Effector memory CD8-positive, alpha-beta T cell (primary cell): ENCODE data around the gene GPC3.

ENCODE experiments used
- ATAC-seq: fragments of 150-1000 bp; cut with Tn5 transposase; replicated peaks from 2 replicates; pipeline ENCODE4 v1.10.0; 2021; ENCODE audit warnings: mild to moderate bottlenecking, moderate library complexity
- DNase-seq, 3 experiments: peaks; one replicate each; pipeline ENCODE4 v3.0.0; 2021
- H3K27ac Mint-ChIP-seq, 2 donors: one replicate each; pipeline ENCODE4 v1.8.0; 2022; ENCODE audit warnings: mild to moderate bottlenecking in 2 of 2, mixed read lengths in 2 of 2, moderate library complexity in 2 of 2
- H3K27me3 Mint-ChIP-seq, 2 donors: one replicate each; pipeline ENCODE4 v1.8.0; 2022; ENCODE audit warnings: mixed read lengths in 2 of 2
- H3K36me3 Mint-ChIP-seq: one replicate; pipeline ENCODE4 v1.8.0; 2022; ENCODE audit warnings: mild to moderate bottlenecking, moderate library complexity, mixed read lengths; ENCODE audit not compliant: insufficient read depth
- H3K4me1 Mint-ChIP-seq, 2 donors: one replicate each; pipeline ENCODE4 v1.8.0; 2022; ENCODE audit warnings: low read depth in 2 of 2, mixed read lengths in 2 of 2
- H3K4me3 Mint-ChIP-seq, 2 donors: one replicate each; pipeline ENCODE4 v1.8.0; 2022; ENCODE audit warnings: mild to moderate bottlenecking in 2 of 2, mixed read lengths in 2 of 2, moderate library complexity in 2 of 2
- H3K9me3 Mint-ChIP-seq, 2 donors: one replicate each; pipeline ENCODE4 v1.8.0; 2022; ENCODE audit warnings: mixed read lengths in 2 of 2

Gene GPC3

GRCh38 chrX:133865761-133866471, 119.5 kb downstream of the GPC3 start:
- H3K9me3 Mint-ChIP-seq, result no peaks in the 10 kb centered on the region
- H3K27me3 Mint-ChIP-seq, result peaks cover 0 to 16% of the 10 kb centered on the region in 2 donors
- DNase-seq (no peak), ATAC-seq (no peak)
- H3K4me1 Mint-ChIP-seq, result no peaks in the 10 kb centered on the region
- no peak overlapping the region for H3K4me3 Mint-ChIP-seq
- no peak overlapping the region for H3K27ac Mint-ChIP-seq
- H3K36me3 Mint-ChIP-seq, result no peaks in the 10 kb centered on the region

GRCh38 chrX:133864236-133864635, 121.2 kb downstream of the GPC3 start:
- no peaks in the 10 kb centered on the region for H3K4me1 Mint-ChIP-seq
- DNase-seq, result no peak
- H3K9me3 Mint-ChIP-seq, result no peaks in the 10 kb centered on the region
- no peak overlapping the region for H3K27ac Mint-ChIP-seq
- no peak overlapping the region for H3K4me3 Mint-ChIP-seq
- H3K27me3 Mint-ChIP-seq, result peaks cover 0 to 6% of the 10 kb centered on the region in 2 donors
- no peak for ATAC-seq
- no peaks in the 10 kb centered on the region for H3K36me3 Mint-ChIP-seq

- DNase-seq (no peak), ATAC-seq (no peak)
Observed at GRCh38 chrX:133859860-133860259, 125.5 kb downstream of the GPC3 start.

GRCh38 chrX:133859336-133859735, 126.1 kb downstream of the GPC3 start:
- no peak for ATAC-seq
- Mint-ChIP-seq H3K9me3 (no peaks in the 10 kb centered on the region), H3K4me1 (no peaks in the 10 kb centered on the region), H3K36me3 (no peaks in the 10 kb centered on the region), H3K4me3 (no peak overlapping the region), H3K27ac (no peak overlapping the region), H3K27me3 (peaks cover 0 to 5% of the 10 kb centered on the region in 2 donors)
- DNase-seq, result no peak

More at GRCh38 chrX:133859860-133860259, 125.5 kb downstream of the GPC3 start:
- H3K27me3 Mint-ChIP-seq, result peaks cover 0 to 5% of the 10 kb centered on the region in 2 donors
- no peaks in the 10 kb centered on the region for H3K36me3 Mint-ChIP-seq
- H3K4me1 Mint-ChIP-seq, result no peaks in the 10 kb centered on the region
- no peaks in the 10 kb centered on the region for H3K9me3 Mint-ChIP-seq
- H3K27ac Mint-ChIP-seq, result no peak overlapping the region
- H3K4me3 Mint-ChIP-seq, result no peak overlapping the region

GRCh38 chrX:133857640-133858269, 127.6 kb downstream of the GPC3 start:
- Mint-ChIP-seq H3K27me3 (peaks cover 0 to 12% of the 10 kb centered on the region in 2 donors), H3K9me3 (no peaks in the 10 kb centered on the region), H3K4me1 (no peaks in the 10 kb centered on the region), H3K27ac (no peak overlapping the region), H3K4me3 (no peak overlapping the region), H3K36me3 (no peaks in the 10 kb centered on the region)
- DNase-seq (no peak), ATAC-seq (no peak)

GRCh38 chrX:133856819-133857218, 128.6 kb downstream of the GPC3 start:
- no peaks in the 10 kb centered on the region for H3K9me3 Mint-ChIP-seq
- ATAC-seq (no peak), DNase-seq (no peak)
- H3K4me1 Mint-ChIP-seq, result no peaks in the 10 kb centered on the region
- H3K4me3 Mint-ChIP-seq, result no peak overlapping the region
- H3K27me3 Mint-ChIP-seq, result peaks cover 0 to 12% of the 10 kb centered on the region in 2 donors
- no peaks in the 10 kb centered on the region for H3K36me3 Mint-ChIP-seq
- H3K27ac Mint-ChIP-seq, result no peak overlapping the region

GRCh38 chrX:133854290-133854689, 131.1 kb downstream of the GPC3 start:
- no peak for ATAC-seq
- Mint-ChIP-seq H3K27ac (no peak overlapping the region), H3K4me1 (no peaks in the 10 kb centered on the region), H3K9me3 (no peaks in the 10 kb centered on the region), H3K27me3 (peaks cover 0 to 18% of the 10 kb centered on the region in 2 donors), H3K4me3 (no peak overlapping the region), H3K36me3 (no peaks in the 10 kb centered on the region)
- DNase-seq, result no peak

- Mint-ChIP-seq H3K36me3 (no peaks in the 10 kb centered on the region), H3K9me3 (no peaks in the 10 kb centered on the region), H3K4me1 (no peaks in the 10 kb centered on the region), H3K27ac (no peak overlapping the region), H3K4me3 (no peak overlapping the region), H3K27me3 (peaks cover 0 to 18% of the 10 kb centered on the region in 2 donors)
- no peak for ATAC-seq
- DNase-seq, result no peak
Observed at GRCh38 chrX:133852837-133853356, 132.5 kb downstream of the GPC3 start.

- Mint-ChIP-seq H3K27ac (no peak overlapping the region), H3K9me3 (no peaks in the 10 kb centered on the region), H3K4me1 (no peaks in the 10 kb centered on the region), H3K27me3 (peaks cover 0 to 13% of the 10 kb centered on the region in 2 donors), H3K36me3 (no peaks in the 10 kb centered on the region), H3K4me3 (no peak overlapping the region)
- DNase-seq, result no peak
- ATAC-seq, result no peak
Observed at GRCh38 chrX:133852401-133852800, 133.0 kb downstream of the GPC3 start.

- H3K4me1 Mint-ChIP-seq, result no peaks in the 10 kb centered on the region
- no peak overlapping the region for H3K27ac Mint-ChIP-seq
- H3K4me3 Mint-ChIP-seq, result no peak overlapping the region
- peaks cover 0 to 13% of the 10 kb centered on the region in 2 donors for H3K27me3 Mint-ChIP-seq
- no peaks in the 10 kb centered on the region for H3K36me3 Mint-ChIP-seq
- DNase-seq, result no peak
- no peak for ATAC-seq
- no peaks in the 10 kb centered on the region for H3K9me3 Mint-ChIP-seq
Observed at GRCh38 chrX:133850399-133850798, 135.0 kb downstream of the GPC3 start.

GRCh38 chrX:133849676-133850075, 135.7 kb downstream of the GPC3 start:
- H3K4me1 Mint-ChIP-seq, result no peaks in the 10 kb centered on the region
- no peaks in the 10 kb centered on the region for H3K36me3 Mint-ChIP-seq
- no peak for DNase-seq
- H3K27ac Mint-ChIP-seq, result no peak overlapping the region
- no peak for ATAC-seq
- H3K27me3 Mint-ChIP-seq, result peaks cover 0 to 13% of the 10 kb centered on the region in 2 donors
- H3K9me3 Mint-ChIP-seq, result no peaks in the 10 kb centered on the region
- H3K4me3 Mint-ChIP-seq, result no peak overlapping the region

- H3K4me1 Mint-ChIP-seq, result no peaks in the 10 kb centered on the region
- no peaks in the 10 kb centered on the region for H3K36me3 Mint-ChIP-seq
- no peak for ATAC-seq
- no peak for DNase-seq
- H3K9me3 Mint-ChIP-seq, result no peaks in the 10 kb centered on the region
- H3K27me3 Mint-ChIP-seq, result peaks cover 0 to 6% of the 10 kb centered on the region in 2 donors
- no peak overlapping the region for H3K4me3 Mint-ChIP-seq
- no peak overlapping the region for H3K27ac Mint-ChIP-seq
Observed at GRCh38 chrX:133847340-133847994, 137.9 kb downstream of the GPC3 start.

- no peaks in the 10 kb centered on the region for H3K36me3 Mint-ChIP-seq
- no peak for DNase-seq
- no peak overlapping the region for H3K27ac Mint-ChIP-seq
- H3K27me3 Mint-ChIP-seq, result peaks cover 0 to 3% of the 10 kb centered on the region in 2 donors
- H3K9me3 Mint-ChIP-seq, result no peaks in the 10 kb centered on the region
- H3K4me3 Mint-ChIP-seq, result no peak overlapping the region
- H3K4me1 Mint-ChIP-seq, result no peaks in the 10 kb centered on the region
- ATAC-seq, result no peak
Observed at GRCh38 chrX:133846311-133846710, 139.1 kb downstream of the GPC3 start.

GRCh38 chrX:133840415-133840814, 145.0 kb downstream of the GPC3 start:
- no peaks in the 10 kb centered on the region for H3K27me3 Mint-ChIP-seq
- H3K9me3 Mint-ChIP-seq, result no peaks in the 10 kb centered on the region
- H3K4me3 Mint-ChIP-seq, result no peak overlapping the region
- H3K36me3 Mint-ChIP-seq, result no peaks in the 10 kb centered on the region
- DNase-seq (no peak), ATAC-seq (no peak)
- no peak overlapping the region for H3K27ac Mint-ChIP-seq
- H3K4me1 Mint-ChIP-seq, result no peaks in the 10 kb centered on the region
